ENCODE results near the gene MAP3K7CL. TPM values are rescaled to one million over a fixed set of nuclear protein-coding genes. Genes with fewer than 3 reads are reported as not detected.

Gene MAP3K7CL
- total and polyA plus RNA-seq, 2 of the 8 experiments (the other 6 are each of a cell fraction or from before 2014, with no cell fraction given), result not detected

DNA sequence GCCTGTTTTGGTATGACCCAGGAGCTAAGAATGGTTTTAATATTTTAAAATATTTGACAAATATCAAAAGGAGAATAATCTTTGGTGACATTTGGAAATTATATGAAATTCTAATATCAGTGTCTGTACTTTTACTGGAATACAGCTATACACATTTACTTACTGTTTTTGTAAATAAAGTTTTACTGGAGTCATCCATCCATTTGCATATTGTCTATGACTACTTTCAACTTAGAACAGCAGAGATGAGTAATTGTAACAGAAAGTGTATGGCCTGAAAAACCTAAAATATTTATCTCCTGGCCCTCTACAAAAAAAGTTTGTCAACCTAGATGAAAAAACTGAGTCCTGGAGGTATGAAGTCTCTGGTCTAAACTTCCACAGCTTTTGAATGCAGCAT, 5.8 kb upstream of the MAP3K7CL start:
- Histone ChIP-seq H3K4me1 (replicated peaks in 1 of 4; ENCODE audit: control insufficient read depth in 3 of 4, insufficient read depth in 4 of 4, low read length in 3 of 4) (no peaks in the 10 kb centered on the region), H3K79me1 (ENCODE audit: low read depth, low read length) (no peaks in the 10 kb centered on the region), H4K91ac (replicated peaks; ENCODE audit: insufficient read length, low read length) (no peak overlapping the region), H4K8ac (ENCODE audit: extremely low read depth, insufficient read depth, low read length) (no peak overlapping the region), H3K4me2 (ENCODE audit: insufficient read depth in 1 of 2, low read depth in 2 of 2, low read length in 2 of 2) (no peak overlapping the region), H3K4ac (replicated peaks; ENCODE audit: insufficient read length, low read depth, low read length) (no peak overlapping the region), H2BK120ac (replicated peaks; ENCODE audit: low read depth, low read length) (no peak overlapping the region), H3K23me2 (ENCODE audit: low read depth, low read length) (no peaks in the 10 kb centered on the region), H3K9ac (replicated peaks in 1 of 4; ENCODE audit: extremely low read depth in 1 of 4, low read depth in 3 of 4, low read length in 3 of 4) (no peak overlapping the region), H3K36me3 (ENCODE audit: control insufficient read depth in 2 of 4, insufficient read depth in 4 of 4, low read length in 3 of 4) (no peaks in the 10 kb centered on the region), H3K18ac (ENCODE audit: extremely low read depth, low read length) (no peak overlapping the region), H4K5ac (ENCODE audit: insufficient read length, low read depth, low read length) (no peak overlapping the region), H2AFZ (ENCODE audit: low read length) (no peak overlapping the region), H2BK15ac (ENCODE audit: low read length) (no peak overlapping the region), H4K20me1 (replicated peaks in 1 of 2; ENCODE audit: control insufficient read depth in 1 of 2, insufficient read depth in 2 of 2, low read length in 2 of 2) (no peaks in the 10 kb centered on the region), H3K27me3 (replicated peaks in 1 of 4; ENCODE audit: control insufficient read depth in 3 of 4, extremely low read depth in 1 of 4, insufficient read depth in 3 of 4, low read length in 3 of 4) (no peaks in the 10 kb centered on the region), H2AK5ac (ENCODE audit: low read depth, low read length) (no peak overlapping the region), H2BK5ac (ENCODE audit: low read depth, low read length) (no peak overlapping the region), H3K4me3 (ENCODE audit: extremely low read depth in 1 of 4, insufficient read depth in 2 of 4, low read depth in 3 of 4, low read length in 4 of 4) (no peak overlapping the region), H3K56ac (replicated peaks; ENCODE audit: insufficient read length, low read depth, low read length) (no peak overlapping the region), H3K27ac (ENCODE audit: low read depth, low read length) (no peak overlapping the region), H3K23ac (ENCODE audit: insufficient read length) (no peak overlapping the region), H3K14ac (ENCODE audit: insufficient read length) (no peak overlapping the region), H2BK20ac (ENCODE audit: low read length) (no peak overlapping the region), H3K9me3 (ENCODE audit: insufficient read depth in 2 of 2, low read depth in 1 of 2, low read length in 1 of 2) (0 out of 4 replicates have a peak, but pooled peaks cover 3% of the 10 kb centered on the region in 2 experiments), H3K79me2 (ENCODE audit: control insufficient read depth in 1 of 2, insufficient read depth in 2 of 2, low read length in 2 of 2) (no peaks in the 10 kb centered on the region), H2BK12ac (ENCODE audit: low read depth, low read length) (no peak overlapping the region)
- ChIA-PET CTCF (ENCODE audit: partially characterized antibody) (interaction anchor here (1.8 kb wide), 1 partner anchor 15 kb away, joined by 3 read pairs; no protein-coding TSS in a partner anchor), POLR2A (ENCODE audit: partially characterized antibody) (no interaction called here)
- FAIRE-seq (no peak), DNase-seq (ENCODE audit: low read depth in 1 of 2, low spot score in 2 of 2) (no peak)
- no peak for TF ChIP-seq EZH2 (IDR thresholded peaks at IDR 0.05; ENCODE audit: low read depth, low read length, severe bottlenecking)
- no peak for TF ChIP-seq NRF1 (IDR thresholded peaks at IDR 0.05; ENCODE audit: low read depth, low read length)
- no peak for TF ChIP-seq TAF7 (optimal IDR thresholded peaks at IDR 0.05; ENCODE audit: borderline replicate concordance, low read depth, low read length)
- TF ChIP-seq SP1 (IDR thresholded peaks at IDR 0.05; ENCODE audit: low read depth, low read length), result no peak
